Neural progenitor cell (in vitro differentiated cells): ENCODE data around the gene PACRG. TPM values are rescaled to one million over a fixed set of nuclear protein-coding genes. Genes with fewer than 3 reads are reported as not detected.

Experiments
- DNase-seq: peaks from one replicate; pipeline ENCODE4 v3.0.0-alpha.2; 2016; ENCODE audit warnings: low spot score
- H2AFZ ChIP-seq: fragments of 200-600 bp; sonication (generic); replicated peaks from 2 replicates; pipeline ENCODE4 v1.6.1; 2016; ENCODE audit warnings: antibody characterized with exemption
- H3F3A ChIP-seq: fragments of 200-600 bp; sonication (generic); 2 replicates; pipeline ENCODE4 v1.6.1; 2016; ENCODE audit warnings: antibody characterized with exemption, low read depth
- H3K27ac ChIP-seq: fragments of 200-600 bp; sonication (generic); 2 replicates; pipeline ENCODE4 v1.5.1; 2016; ENCODE audit warnings: mild to moderate bottlenecking
- H3K27me3 ChIP-seq: fragments of 200-600 bp; sonication (generic); 2 replicates; pipeline ENCODE4 v1.6.1; 2016; ENCODE audit warnings: mild to moderate bottlenecking, moderate library complexity
- H3K36me3 ChIP-seq: fragments of 200-600 bp; sonication (generic); 2 replicates; pipeline ENCODE4 v1.5.1; 2016
- H3K4me1 ChIP-seq: fragments of 200-600 bp; sonication (generic); 2 replicates; pipeline ENCODE4 v1.6.1; 2016; ENCODE audit warnings: mixed run types
- H3K4me2 ChIP-seq: fragments of 200-600 bp; sonication (generic); 2 replicates; pipeline ENCODE4 v1.6.1; 2016
- H3K4me3 ChIP-seq: fragments of 200-600 bp; sonication (generic); 2 replicates; pipeline ENCODE4 v1.5.1; 2016
- H3K79me2 ChIP-seq: fragments of 200-600 bp; sonication (generic); 2 replicates; pipeline ENCODE4 v1.6.1; 2016; ENCODE audit warnings: low read depth
- H3K9ac ChIP-seq: fragments of 200-600 bp; sonication (generic); 2 replicates; pipeline ENCODE4 v1.6.1; 2016
- H3K9me3 ChIP-seq: fragments of 200-600 bp; sonication (generic); 2 replicates; pipeline ENCODE4 v1.5.1; 2016; ENCODE audit warnings: low read depth
- H4K20me1 ChIP-seq: fragments of 200-600 bp; sonication (generic); 2 replicates; pipeline ENCODE4 v1.6.1; 2016; ENCODE audit warnings: low read depth
- H3K27ac Mint-ChIP-seq: 3 replicates; pipeline ENCODE4 v1.8.0; 2021; ENCODE audit warnings: mixed read lengths
- H3K27me3 Mint-ChIP-seq: 2 replicates; pipeline ENCODE4 v1.8.0; 2022; ENCODE audit warnings: low read depth, mild to moderate bottlenecking, inconsistent platforms, moderate library complexity, mixed read lengths; ENCODE audit not compliant: insufficient read depth
- H3K36me3 Mint-ChIP-seq: 3 replicates; pipeline ENCODE4 v1.8.0; 2021; ENCODE audit warnings: mixed read lengths
- H3K4me1 Mint-ChIP-seq: 3 replicates; pipeline ENCODE4 v1.8.0; 2021; ENCODE audit warnings: mixed read lengths
- H3K4me3 Mint-ChIP-seq: 3 replicates; pipeline ENCODE4 v1.8.0; 2021; ENCODE audit warnings: mild to moderate bottlenecking, moderate library complexity, mixed read lengths
- H3K9me3 Mint-ChIP-seq: 3 replicates; pipeline ENCODE4 v1.8.0; 2020; ENCODE audit warnings: mixed read lengths
- EZH2 ChIP-seq: fragments of 200-600 bp; sonication (generic); IDR thresholded peaks from 2 replicates; pipeline ENCODE4 v1.6.1; 2017; ENCODE audit warnings: antibody characterized with exemption, mild to moderate bottlenecking, moderate library complexity
- EZH2phosphoT487 ChIP-seq: fragments of 200-600 bp; sonication (generic); IDR thresholded peaks from 2 replicates; pipeline ENCODE4 v1.6.1; 2017; ENCODE audit warnings: antibody characterized with exemption
- total RNA-seq: library from RNA; depleted of rRNA; stranded (reverse); fragments of >200 nt; gene quantifications from 2 replicates; pipeline ENCODE4 v1.2.3, GENCODE V29; 2015; ENCODE audit warnings: low replicate concordance
- TF ChIP-seq, protein P1 (sequence below): fragments of 200-600 bp; sonication (generic); IDR thresholded peaks from 2 replicates; pipeline ENCODE4 v1.5.1; 2017; ENCODE audit warnings: antibody characterized with exemption, mild to moderate bottlenecking

Gene PACRG
- total RNA-seq, 1 donor from 2014 or later: 0.30 TPM

GRCh38 chr6:163159110-163159509 is 431.3 kb downstream of the PACRG start:
- Histone ChIP-seq H3K27ac (no peak overlapping the region), H3F3A (no peaks in the 10 kb centered on the region), H3K27me3 (no peaks in the 10 kb centered on the region), H3K79me2 (no peaks in the 10 kb centered on the region), H2AFZ (no peak overlapping the region), H3K4me3 (no peak overlapping the region), H3K9me3 (no peaks in the 10 kb centered on the region), H4K20me1 (no peaks in the 10 kb centered on the region), H3K4me2 (no peak overlapping the region), H3K36me3 (no peaks in the 10 kb centered on the region), H3K4me1 (peaks cover 4% of the 10 kb centered on the region), H3K9ac (no peak overlapping the region)
- Mint-ChIP-seq H3K27me3 (peaks cover 2% of the 10 kb centered on the region), H3K4me3 (no peak overlapping the region), H3K27ac (no peak overlapping the region), H3K36me3 (no peaks in the 10 kb centered on the region), H3K4me1 (no peaks in the 10 kb centered on the region), H3K9me3 (peaks cover 10% of the 10 kb centered on the region)
- DNase-seq: no peak
- TF ChIP-seq, protein P1, sequence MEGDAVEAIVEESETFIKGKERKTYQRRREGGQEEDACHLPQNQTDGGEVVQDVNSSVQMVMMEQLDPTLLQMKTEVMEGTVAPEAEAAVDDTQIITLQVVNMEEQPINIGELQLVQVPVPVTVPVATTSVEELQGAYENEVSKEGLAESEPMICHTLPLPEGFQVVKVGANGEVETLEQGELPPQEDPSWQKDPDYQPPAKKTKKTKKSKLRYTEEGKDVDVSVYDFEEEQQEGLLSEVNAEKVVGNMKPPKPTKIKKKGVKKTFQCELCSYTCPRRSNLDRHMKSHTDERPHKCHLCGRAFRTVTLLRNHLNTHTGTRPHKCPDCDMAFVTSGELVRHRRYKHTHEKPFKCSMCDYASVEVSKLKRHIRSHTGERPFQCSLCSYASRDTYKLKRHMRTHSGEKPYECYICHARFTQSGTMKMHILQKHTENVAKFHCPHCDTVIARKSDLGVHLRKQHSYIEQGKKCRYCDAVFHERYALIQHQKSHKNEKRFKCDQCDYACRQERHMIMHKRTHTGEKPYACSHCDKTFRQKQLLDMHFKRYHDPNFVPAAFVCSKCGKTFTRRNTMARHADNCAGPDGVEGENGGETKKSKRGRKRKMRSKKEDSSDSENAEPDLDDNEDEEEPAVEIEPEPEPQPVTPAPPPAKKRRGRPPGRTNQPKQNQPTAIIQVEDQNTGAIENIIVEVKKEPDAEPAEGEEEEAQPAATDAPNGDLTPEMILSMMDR: no peak
- TF ChIP-seq EZH2: no peak
- TF ChIP-seq EZH2phosphoT487: no peak

DNA sequence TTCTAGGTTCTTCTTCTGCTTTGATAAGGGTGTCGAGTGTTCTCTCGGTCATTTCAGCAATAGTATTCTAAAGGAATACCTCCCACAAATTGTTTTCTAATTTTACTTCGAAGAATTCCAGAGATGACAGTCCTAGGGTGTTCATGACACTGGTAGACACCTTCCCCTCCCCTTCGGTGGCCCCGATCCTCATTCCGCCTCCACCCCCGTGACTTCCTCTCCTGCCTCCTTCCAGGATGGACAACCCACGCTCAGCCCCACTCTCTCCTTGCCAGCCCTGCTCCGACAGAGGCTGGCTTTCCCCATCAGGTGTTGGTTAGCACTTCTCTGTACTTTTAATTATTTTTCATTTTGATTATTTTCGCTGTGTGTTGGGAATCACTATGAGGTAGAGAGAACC is 431.9 kb downstream of the PACRG start:
- Histone ChIP-seq H3K36me3 (no peaks in the 10 kb centered on the region), H3K27me3 (no peaks in the 10 kb centered on the region), H3K79me2 (no peaks in the 10 kb centered on the region), H3K9ac (no peak overlapping the region), H4K20me1 (no peaks in the 10 kb centered on the region), H3K9me3 (no peaks in the 10 kb centered on the region), H3K4me3 (no peak overlapping the region), H3F3A (no peaks in the 10 kb centered on the region), H3K4me1 (no peaks in the 10 kb centered on the region), H3K27ac (no peak overlapping the region), H2AFZ (no peak overlapping the region), H3K4me2 (no peak overlapping the region)
- Mint-ChIP-seq H3K27ac (no peak overlapping the region), H3K4me1 (no peaks in the 10 kb centered on the region), H3K9me3 (peaks cover 10% of the 10 kb centered on the region), H3K36me3 (no peaks in the 10 kb centered on the region), H3K4me3 (no peak overlapping the region), H3K27me3 (peaks cover 2% of the 10 kb centered on the region)
- no peak for DNase-seq
- TF ChIP-seq EZH2 (no peak), EZH2phosphoT487 (no peak)
- TF ChIP-seq, protein P1: no peak

GRCh38 chr6:163162007-163162873 is 434.5 kb downstream of the PACRG start:
- no peaks in the 10 kb centered on the region for H3K27me3 ChIP-seq
- H3K9ac ChIP-seq: no peak overlapping the region
- no peak for DNase-seq
- no peaks in the 10 kb centered on the region for H4K20me1 ChIP-seq
- H3K4me3 ChIP-seq: no peak overlapping the region
- Mint-ChIP-seq H3K27me3 (peaks cover 2% of the 10 kb centered on the region), H3K27ac (no peak overlapping the region), H3K4me3 (no peak overlapping the region), H3K9me3 (peaks cover 9% of the 10 kb centered on the region), H3K4me1 (no peaks in the 10 kb centered on the region), H3K36me3 (no peaks in the 10 kb centered on the region)
- no peak overlapping the region for H3K27ac ChIP-seq
- H3K36me3 ChIP-seq: no peaks in the 10 kb centered on the region
- H2AFZ ChIP-seq: no peak overlapping the region
- no peaks in the 10 kb centered on the region for H3F3A ChIP-seq
- no peaks in the 10 kb centered on the region for H3K4me1 ChIP-seq
- H3K79me2 ChIP-seq: no peaks in the 10 kb centered on the region
- no peaks in the 10 kb centered on the region for H3K9me3 ChIP-seq
- H3K4me2 ChIP-seq: no peak overlapping the region
- TF ChIP-seq EZH2 (no peak), EZH2phosphoT487 (no peak)
- TF ChIP-seq, protein P1: no peak
